Stomach smooth muscle (tissue), 2 donors: ENCODE data around the gene TEX14.

Experiments
- H3K27ac ChIP-seq: one replicate; pipeline ENCODE4 v1.7.0; 2013; ENCODE audit warnings: mild to moderate bottlenecking, low read length, inconsistent platforms
- H3K27me3 ChIP-seq, 2 donors: one replicate each; pipeline ENCODE4 v1.7.0; 2013; ENCODE audit warnings: low read length in 2 of 2; ENCODE audit not compliant: insufficient read depth in 2 of 2, control insufficient read depth in 1 of 2
- H3K36me3 ChIP-seq, 2 donors: one replicate each; pipeline ENCODE4 v1.7.0; 2013; ENCODE audit warnings: low read length in 2 of 2; ENCODE audit not compliant: control insufficient read depth in 2 of 2, insufficient read depth in 2 of 2
- H3K4me1 ChIP-seq: one replicate; pipeline ENCODE4 v1.7.0; 2013; ENCODE audit warnings: low read length; ENCODE audit not compliant: control insufficient read depth, insufficient read depth
- H3K4me3 ChIP-seq, 2 donors: one replicate each; pipeline ENCODE4 v1.7.0; 2013; ENCODE audit warnings: low read length in 2 of 2
- H3K9ac ChIP-seq, 2 donors: one replicate each; pipeline ENCODE4 v1.7.0; 2013; ENCODE audit warnings: low read length in 2 of 2, mild to moderate bottlenecking in 1 of 2
- H3K9me3 ChIP-seq, 2 donors: one replicate each; pipeline ENCODE4 v1.7.0; 2013; ENCODE audit warnings: low read length in 2 of 2; ENCODE audit not compliant: control insufficient read depth in 2 of 2
- donor health status: healthy.
- donor health status: Pancreatic carcinoma.

TEX14 gene

DNA sequence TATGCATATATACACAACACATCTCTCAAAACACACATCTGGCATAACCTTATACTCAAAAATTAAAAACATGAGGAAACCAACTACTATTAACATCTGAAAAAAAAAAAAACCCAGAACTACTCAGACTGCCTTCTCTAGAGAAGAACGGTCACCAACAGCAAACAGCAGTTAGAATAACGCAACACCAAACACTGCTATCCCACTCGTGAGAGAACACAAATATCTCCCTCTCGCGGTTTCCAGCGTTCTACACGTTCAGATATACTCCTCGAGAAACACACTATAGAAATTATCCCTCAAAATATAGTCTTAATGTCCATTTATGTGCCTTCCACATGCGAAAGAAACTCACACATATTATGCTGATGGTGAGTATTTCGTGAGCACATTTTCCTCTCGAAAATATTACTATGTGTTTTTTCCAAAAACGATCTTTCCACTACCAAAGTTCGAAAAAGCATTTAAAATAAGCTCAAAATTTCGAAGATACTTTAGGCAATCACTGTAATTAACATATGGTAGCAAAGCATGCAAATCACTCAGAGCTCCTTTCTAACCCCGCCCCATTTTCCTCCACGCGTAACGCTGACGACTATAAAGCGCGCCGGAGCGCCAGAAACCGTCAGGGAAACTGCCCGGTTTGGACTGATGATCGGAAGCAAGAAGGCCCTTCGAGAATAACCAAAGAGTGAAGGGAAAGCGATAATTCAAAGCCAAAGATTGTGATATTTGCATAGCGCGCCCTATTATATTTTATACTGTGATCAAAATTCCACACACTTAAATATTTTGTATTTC is 60.1 kb downstream of the TEX14 start:
- Histone ChIP-seq H3K9me3 (no peaks in the 10 kb centered on the region), H3K36me3 (no peaks in the 10 kb centered on the region), H3K4me3 (peak overlapping the region; percentile 68 to 74), H3K27ac (peak overlapping the region; percentile 87), H3K27me3 (no peaks in the 10 kb centered on the region), H3K4me1 (peaks cover 7% of the 10 kb centered on the region), H3K9ac (peak overlapping the region; percentile 72 to 94)

DNA sequence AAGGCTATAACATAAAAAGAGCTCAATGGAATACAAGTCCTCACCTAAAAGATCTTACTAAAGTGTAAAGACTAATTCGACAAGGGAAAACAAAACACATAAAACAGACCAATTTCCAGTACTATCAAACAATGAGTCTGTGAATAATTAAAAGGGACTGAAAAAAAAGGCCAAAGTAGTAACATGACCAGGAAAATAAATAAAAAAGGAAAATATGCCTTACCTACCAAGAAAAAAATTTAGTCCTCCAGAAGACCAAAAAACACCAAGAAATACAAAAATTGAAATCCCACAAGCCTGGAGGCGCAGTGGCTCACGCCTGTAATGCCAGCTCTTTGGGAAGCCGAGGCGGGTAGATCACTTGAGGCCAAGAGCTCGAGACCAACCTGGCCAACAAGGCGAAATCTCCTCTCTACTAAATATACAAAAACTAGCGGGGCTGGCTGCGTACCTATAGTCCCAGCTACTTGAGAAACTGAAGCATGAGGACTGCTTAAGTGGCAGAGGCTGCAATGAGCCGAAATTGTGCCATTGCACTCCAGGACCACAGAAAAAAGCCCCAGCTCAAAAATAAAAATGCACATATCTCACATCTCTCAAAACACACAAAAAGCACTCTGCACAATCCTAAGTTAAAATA is 60.8 kb downstream of the TEX14 start:
- Histone ChIP-seq H3K27ac (peak overlapping the region; percentile 87), H3K36me3 (no peaks in the 10 kb centered on the region), H3K9ac (peak overlapping the region; percentile 72 to 94), H3K4me1 (peaks cover 7% of the 10 kb centered on the region), H3K27me3 (no peaks in the 10 kb centered on the region), H3K4me3 (peak overlapping the region; percentile 68 to 74), H3K9me3 (no peaks in the 10 kb centered on the region)

DNA sequence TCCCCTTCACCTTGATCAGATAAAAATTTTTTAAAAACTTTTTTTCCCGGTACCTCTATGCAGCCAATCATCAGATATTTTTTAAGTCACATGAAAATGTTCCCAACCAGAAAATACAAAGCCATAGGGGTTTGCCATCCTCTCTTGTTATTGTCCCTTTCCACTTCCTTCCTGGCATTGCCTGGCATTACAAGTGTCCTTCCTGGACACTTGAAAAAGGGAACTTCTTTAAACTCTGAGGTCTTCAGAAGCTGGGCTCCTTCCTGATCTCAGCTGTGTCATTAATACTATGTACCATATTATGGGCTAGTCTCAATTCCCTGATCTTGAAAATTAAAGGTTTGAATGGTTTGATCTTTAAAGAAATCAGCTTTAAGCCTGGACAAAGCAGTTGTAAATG is 64.9 kb downstream of the TEX14 start:
- Histone ChIP-seq H3K27me3 (no peaks in the 10 kb centered on the region), H3K4me3 (no peak overlapping the region), H3K9me3 (no peaks in the 10 kb centered on the region), H3K36me3 (no peaks in the 10 kb centered on the region), H3K27ac (no peak overlapping the region), H3K4me1 (peaks cover 4% of the 10 kb centered on the region), H3K9ac (no peak overlapping the region)

DNA sequence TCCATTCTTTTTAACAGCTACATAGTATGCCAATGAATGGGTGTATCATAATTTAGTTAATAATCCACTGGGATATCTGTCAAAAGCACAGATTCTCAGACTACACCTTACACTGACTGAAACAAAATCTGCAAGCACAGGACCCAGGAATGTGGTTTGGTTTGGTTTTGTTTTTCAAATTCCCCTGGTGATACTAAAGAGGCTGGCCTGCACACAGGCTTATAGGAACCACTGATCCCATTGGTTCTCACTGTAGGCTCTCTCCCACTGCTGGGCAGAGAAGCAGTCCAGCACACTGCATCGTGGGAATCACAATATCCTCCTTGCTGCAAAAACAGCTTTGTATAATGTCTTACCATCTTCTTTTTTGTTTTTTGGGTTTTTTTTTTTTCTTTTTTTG is 67.1 kb downstream of the TEX14 start:
- H3K27me3 ChIP-seq = no peaks in the 10 kb centered on the region
- H3K36me3 ChIP-seq = no peaks in the 10 kb centered on the region
- H3K27ac ChIP-seq = no peak overlapping the region
- H3K4me1 ChIP-seq = no peaks in the 10 kb centered on the region
- no peak overlapping the region for H3K9ac ChIP-seq
- no peak overlapping the region for H3K4me3 ChIP-seq
- H3K9me3 ChIP-seq = no peaks in the 10 kb centered on the region

DNA sequence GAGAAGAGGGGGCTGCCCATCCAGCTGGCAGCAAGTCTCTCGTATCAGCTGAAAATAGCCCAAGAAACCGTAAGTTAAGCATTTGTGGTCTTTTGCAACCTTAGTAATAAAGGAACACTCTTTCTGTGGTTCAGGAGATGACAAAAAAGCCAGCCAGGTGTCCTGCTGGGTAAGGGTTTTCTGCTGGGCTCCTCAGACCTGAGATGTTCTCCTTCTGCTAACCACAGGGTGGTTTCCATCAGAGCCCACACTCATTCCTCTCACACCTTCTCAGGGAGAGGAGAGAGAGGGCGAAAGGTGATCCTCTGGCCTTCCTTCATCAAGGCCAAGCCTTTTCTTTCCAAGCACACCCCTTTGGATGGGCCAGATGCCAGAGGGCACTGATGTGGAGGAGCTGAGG is 70.7 kb downstream of the TEX14 start:
- no peaks in the 10 kb centered on the region for H3K27me3 ChIP-seq
- no peak overlapping the region for H3K4me3 ChIP-seq
- H3K9ac ChIP-seq = no peak overlapping the region
- no peaks in the 10 kb centered on the region for H3K36me3 ChIP-seq
- no peaks in the 10 kb centered on the region for H3K9me3 ChIP-seq
- no peaks in the 10 kb centered on the region for H3K4me1 ChIP-seq
- H3K27ac ChIP-seq = no peak overlapping the region

DNA sequence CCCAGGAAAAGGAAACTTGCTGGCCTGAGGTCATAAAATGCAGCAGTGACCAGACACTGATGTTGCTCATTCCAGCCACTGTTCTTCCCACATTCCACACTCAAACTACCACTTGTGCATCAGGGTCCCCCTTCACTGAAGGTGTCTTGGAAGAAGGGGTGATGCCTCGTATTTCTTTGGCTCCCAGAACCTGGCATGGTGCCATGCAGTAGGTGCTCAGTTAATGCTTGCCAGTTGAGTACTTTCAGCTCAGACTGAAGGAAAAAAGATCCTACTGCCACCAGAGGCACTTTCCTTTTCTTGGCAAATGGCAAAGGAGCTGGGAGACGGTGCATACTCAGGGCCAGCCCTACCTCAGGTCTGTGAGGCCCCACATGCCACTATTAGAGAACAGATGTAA is 73.5 kb downstream of the TEX14 start:
- no peaks in the 10 kb centered on the region for H3K27me3 ChIP-seq
- H3K9ac ChIP-seq = no peak overlapping the region
- H3K4me3 ChIP-seq = no peak overlapping the region
- no peak overlapping the region for H3K27ac ChIP-seq
- no peaks in the 10 kb centered on the region for H3K4me1 ChIP-seq
- no peaks in the 10 kb centered on the region for H3K36me3 ChIP-seq
- H3K9me3 ChIP-seq = no peaks in the 10 kb centered on the region

DNA sequence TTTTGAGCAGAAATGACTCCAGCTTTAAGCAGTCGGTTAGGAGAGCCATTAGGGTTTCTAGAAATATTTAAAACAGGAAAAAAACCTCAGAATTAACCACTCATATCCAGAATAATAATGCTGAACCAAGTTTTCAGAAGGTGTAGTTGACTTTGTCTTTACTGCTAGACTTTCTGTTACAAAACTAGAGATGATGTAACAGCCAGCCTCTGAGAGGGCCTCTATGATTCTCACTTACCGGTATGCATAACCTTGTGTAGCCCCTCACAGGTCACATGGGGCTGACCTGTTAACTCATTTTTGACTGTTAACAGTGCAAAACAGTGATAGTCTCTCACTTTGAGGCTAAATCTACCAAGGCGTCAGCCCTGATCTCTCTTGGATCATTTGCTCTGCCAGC is 74.3 kb downstream of the TEX14 start:
- Histone ChIP-seq H3K27ac (no peak overlapping the region), H3K36me3 (no peaks in the 10 kb centered on the region), H3K9ac (no peak overlapping the region), H3K4me3 (no peak overlapping the region), H3K27me3 (no peaks in the 10 kb centered on the region), H3K9me3 (no peaks in the 10 kb centered on the region), H3K4me1 (no peaks in the 10 kb centered on the region)

DNA sequence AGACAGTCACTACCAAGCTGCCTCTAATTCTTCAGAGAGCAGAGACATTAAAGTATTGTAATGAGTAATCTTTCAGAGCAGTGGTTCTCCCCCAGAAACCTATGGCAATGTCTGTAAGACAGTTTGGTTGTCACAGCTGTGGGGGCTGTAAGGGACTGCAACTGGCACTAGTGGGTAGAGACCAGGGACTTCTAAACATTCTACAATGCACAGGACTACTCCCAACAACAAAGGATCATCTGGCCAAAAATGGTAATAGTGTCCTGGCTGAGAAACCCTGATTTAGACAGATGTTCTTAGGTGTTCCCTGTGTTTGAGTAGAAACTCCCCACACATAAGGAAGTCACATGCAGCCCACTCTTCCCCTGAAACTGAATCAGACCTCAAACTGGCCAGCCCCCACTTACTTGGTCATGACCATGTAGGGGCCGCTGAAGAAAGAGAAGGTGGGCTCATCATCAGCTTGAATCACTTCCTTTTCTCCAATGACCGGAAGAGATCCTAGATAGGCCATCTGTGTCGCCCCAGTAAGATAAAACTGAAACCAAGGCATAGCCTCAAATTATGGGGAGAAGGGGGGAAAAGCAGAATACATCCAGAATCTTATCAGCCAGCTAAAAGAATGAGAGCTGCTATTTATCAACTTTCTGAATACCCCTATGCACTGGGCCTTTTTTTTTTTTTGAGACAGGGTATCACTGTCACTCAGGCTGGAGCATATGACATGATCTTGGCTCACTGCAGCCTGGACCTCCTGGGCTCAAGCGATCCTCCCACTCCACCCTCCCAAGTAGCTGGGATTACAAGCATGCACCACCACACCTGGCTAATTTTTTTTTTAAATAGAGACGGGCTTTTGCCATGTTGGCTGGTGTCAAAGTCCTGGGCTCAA is 75.8 kb downstream of the TEX14 start:
- H3K27ac ChIP-seq = no peak overlapping the region
- H3K36me3 ChIP-seq = no peaks in the 10 kb centered on the region
- no peak overlapping the region for H3K9ac ChIP-seq
- H3K9me3 ChIP-seq = no peaks in the 10 kb centered on the region
- no peak overlapping the region for H3K4me3 ChIP-seq
- no peaks in the 10 kb centered on the region for H3K27me3 ChIP-seq
- no peaks in the 10 kb centered on the region for H3K4me1 ChIP-seq

DNA sequence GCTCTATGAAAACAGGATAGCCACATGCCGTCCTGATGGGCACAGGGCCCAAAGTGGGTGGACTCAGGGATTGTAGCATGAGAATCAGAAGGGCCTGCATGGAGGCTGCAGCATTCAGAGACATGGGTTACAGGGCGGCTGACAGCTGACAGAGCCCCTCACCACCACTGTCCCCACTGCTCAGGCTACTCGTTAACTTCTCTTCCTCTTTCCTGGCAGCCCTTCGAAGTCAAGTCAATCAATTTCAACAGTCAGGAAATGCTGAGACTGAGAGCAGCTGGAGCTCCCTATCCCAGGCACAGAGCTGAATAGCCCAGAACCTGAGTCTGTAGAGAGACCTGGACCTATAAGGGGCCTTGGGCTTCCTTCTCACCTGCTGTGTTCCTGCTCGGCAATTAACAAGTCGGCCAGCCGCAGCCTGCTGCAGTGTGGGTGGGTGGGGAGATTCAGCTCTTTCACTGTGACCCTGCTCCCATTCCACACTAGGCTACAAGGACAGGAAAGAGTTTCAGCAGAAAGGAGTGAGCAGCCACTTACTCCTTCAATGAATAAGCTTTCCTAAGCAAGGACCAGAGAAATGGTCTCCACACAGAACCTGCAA is 76.9 kb downstream of the TEX14 start:
- Histone ChIP-seq H3K9ac (no peak overlapping the region), H3K27me3 (no peaks in the 10 kb centered on the region), H3K4me3 (no peak overlapping the region), H3K36me3 (no peaks in the 10 kb centered on the region), H3K4me1 (no peaks in the 10 kb centered on the region), H3K9me3 (no peaks in the 10 kb centered on the region), H3K27ac (no peak overlapping the region)

DNA sequence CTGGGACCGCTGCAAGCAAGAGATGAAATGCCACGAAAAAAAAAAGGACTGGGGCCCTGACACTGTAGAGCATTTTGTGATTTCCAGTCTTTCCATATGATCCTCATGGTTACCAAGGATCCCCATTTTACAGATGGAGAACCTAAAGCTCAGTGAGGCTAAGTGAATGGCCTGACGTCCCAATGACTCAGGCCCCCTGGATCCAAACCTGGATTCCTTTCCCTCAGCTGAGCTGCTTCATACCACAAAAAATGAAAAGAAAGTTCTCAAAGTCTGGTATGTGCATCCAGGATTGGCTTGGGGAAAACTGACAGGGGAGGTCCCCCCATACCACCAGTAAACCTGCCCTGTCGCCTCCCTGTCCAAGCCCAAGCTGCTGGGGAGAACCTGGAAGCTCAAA is 80.5 kb downstream of the TEX14 start:
- Histone ChIP-seq H3K27me3 (no peaks in the 10 kb centered on the region), H3K4me3 (no peak overlapping the region), H3K9me3 (no peaks in the 10 kb centered on the region), H3K27ac (no peak overlapping the region), H3K36me3 (no peaks in the 10 kb centered on the region), H3K4me1 (no peaks in the 10 kb centered on the region), H3K9ac (no peak overlapping the region)
